Caco-2 (cell line): ENCODE measurements around the gene CMSS1. TPM values are rescaled to one million over a fixed set of nuclear protein-coding genes. Genes with fewer than 3 reads are reported as not detected.

Experiments
- BruUV-seq: library from RNA; stranded (reverse); fragments of 400-500 nt; replicated peaks from 2 replicates; lab custom pipeline; 2021; lab: Mats Ljungman, UMichigan
- CTCF ChIA-PET: fragments of 300-600 bp; sonication (Branson Sonifier 250); formaldehyde crosslinking; loops from one replicate; lab custom pipeline; 2022; ENCODE audit warnings: antibody characterized with exemption; lab: Charles Lee
- POLR2A ChIA-PET: fragments of 300-600 bp; sonication (Branson Sonifier 250); formaldehyde crosslinking; loops from one replicate; lab custom pipeline; 2022; ENCODE audit warnings: antibody characterized with exemption; lab: Charles Lee
- DNase-seq, 2 experiments: peaks; one replicate each; pipeline versions ENCODE4 v3.0.0 to v3.0.0-alpha.2; 2020 to 2022
- H3K27me3 ChIP-seq: replicated peaks from 2 replicates; pipeline ENCODE4 v1.6.0; 2011; ENCODE audit warnings: low read length; ENCODE audit not compliant: control insufficient read depth, insufficient read depth
- H3K36me3 ChIP-seq: 2 replicates; pipeline ENCODE4 v1.5.1; 2011; ENCODE audit warnings: low read length; ENCODE audit not compliant: control insufficient read depth, insufficient read depth
- H3K4me1 ChIP-seq: fragments of 250-450 bp; sonication (Bioruptor Pico); 2 replicates; pipeline ENCODE4 v1.5.1; 2020; ENCODE audit warnings: mild to moderate bottlenecking
- H3K4me3 ChIP-seq: 2 replicates; pipeline ENCODE4 v1.5.1; 2011; ENCODE audit warnings: low read depth, mild to moderate bottlenecking, control low read depth, low read length
- H3K9me3 ChIP-seq: fragments of 250-450 bp; sonication (Bioruptor Pico); 2 replicates; pipeline ENCODE4 v1.5.1; 2020; ENCODE audit warnings: mild to moderate bottlenecking, moderate library complexity
- H3K27ac Mint-ChIP-seq: one replicate; pipeline ENCODE4 v1.8.0; 2022; ENCODE audit warnings: mixed read lengths; ENCODE audit not compliant: unreplicated experiment
- H3K27me3 Mint-ChIP-seq: one replicate; pipeline ENCODE4 v1.8.0; 2022; ENCODE audit warnings: mixed read lengths; ENCODE audit not compliant: insufficient read depth, unreplicated experiment
- H3K36me3 Mint-ChIP-seq: one replicate; pipeline ENCODE4 v1.8.0; 2022; ENCODE audit warnings: mild to moderate bottlenecking, mixed read lengths; ENCODE audit not compliant: insufficient read depth, unreplicated experiment
- H3K4me1 Mint-ChIP-seq: one replicate; pipeline ENCODE4 v1.8.0; 2022; ENCODE audit warnings: low read depth, mixed read lengths; ENCODE audit not compliant: unreplicated experiment
- H3K4me3 Mint-ChIP-seq: one replicate; pipeline ENCODE4 v1.8.0; 2022; ENCODE audit warnings: mild to moderate bottlenecking, moderate library complexity, mixed read lengths; ENCODE audit not compliant: unreplicated experiment
- H3K9me3 Mint-ChIP-seq: one replicate; pipeline ENCODE4 v1.8.0; 2022; ENCODE audit warnings: mixed read lengths; ENCODE audit not compliant: unreplicated experiment
- intact Hi-C: fragments of 100-400 bp; cut with micrococcal nuclease; formaldehyde crosslinking; loops from one replicate; pipeline ENCODE4 v1.10.0; 2022; ENCODE audit not compliant: unreplicated experiment
- total RNA-seq: library from RNA; stranded (reverse); gene quantifications from 2 replicates; pipeline ENCODE4 v1.2.3, GENCODE V29; 2022
- TF ChIP-seq, protein P1 (sequence below), 2 experiments: fragments of 200-600 bp in 1 of 2; IDR thresholded peaks; 1 replicate in 1 of 2; 2 replicates in 1 of 2; pipeline versions ENCODE4 v1.5.1 to v1.8.0; 2011 to 2022; ENCODE audit warnings: antibody characterized with exemption in 1 of 2, control low read depth in 1 of 2, inconsistent platforms in 1 of 2, low read depth in 1 of 2, low read length in 1 of 2, mild to moderate bottlenecking in 1 of 2, moderate library complexity in 1 of 2; ENCODE audit not compliant: insufficient read depth in 1 of 2, severe bottlenecking in 1 of 2, unreplicated experiment in 1 of 2

The CMSS1 gene
- total RNA-seq, 1 experiment from 2014 or later = 54.4 TPM

DNA sequence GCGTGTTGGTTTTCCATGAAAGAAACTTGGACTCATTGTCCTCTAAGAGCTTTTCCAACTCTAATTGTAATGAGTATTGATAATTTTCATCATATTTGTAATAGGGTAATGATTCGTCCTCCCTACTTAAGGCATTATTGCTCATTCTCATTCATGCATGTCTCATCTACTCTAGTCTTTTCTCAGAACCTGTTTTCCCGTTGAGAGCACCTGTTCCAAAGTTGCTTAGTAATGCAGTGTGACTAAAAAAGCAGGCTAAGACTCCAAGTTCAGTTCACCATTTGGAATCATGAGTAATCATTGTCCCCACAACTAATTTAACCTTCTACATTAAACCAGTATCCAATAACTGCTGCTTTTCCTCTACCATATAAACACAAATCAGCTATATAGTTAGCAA, 212.7 kb downstream of the CMSS1 start:
- Histone ChIP-seq H3K9me3 (no peaks in the 10 kb centered on the region), H3K27me3 (no peaks in the 10 kb centered on the region), H3K4me1 (peaks cover 95% of the 10 kb centered on the region), H3K36me3 (no peaks in the 10 kb centered on the region; the same call in 1 of the 2 replicates), H3K4me3 (no peak overlapping the region)
- BruUV-seq = no TSS peak
- TF ChIP-seq, protein P1, sequence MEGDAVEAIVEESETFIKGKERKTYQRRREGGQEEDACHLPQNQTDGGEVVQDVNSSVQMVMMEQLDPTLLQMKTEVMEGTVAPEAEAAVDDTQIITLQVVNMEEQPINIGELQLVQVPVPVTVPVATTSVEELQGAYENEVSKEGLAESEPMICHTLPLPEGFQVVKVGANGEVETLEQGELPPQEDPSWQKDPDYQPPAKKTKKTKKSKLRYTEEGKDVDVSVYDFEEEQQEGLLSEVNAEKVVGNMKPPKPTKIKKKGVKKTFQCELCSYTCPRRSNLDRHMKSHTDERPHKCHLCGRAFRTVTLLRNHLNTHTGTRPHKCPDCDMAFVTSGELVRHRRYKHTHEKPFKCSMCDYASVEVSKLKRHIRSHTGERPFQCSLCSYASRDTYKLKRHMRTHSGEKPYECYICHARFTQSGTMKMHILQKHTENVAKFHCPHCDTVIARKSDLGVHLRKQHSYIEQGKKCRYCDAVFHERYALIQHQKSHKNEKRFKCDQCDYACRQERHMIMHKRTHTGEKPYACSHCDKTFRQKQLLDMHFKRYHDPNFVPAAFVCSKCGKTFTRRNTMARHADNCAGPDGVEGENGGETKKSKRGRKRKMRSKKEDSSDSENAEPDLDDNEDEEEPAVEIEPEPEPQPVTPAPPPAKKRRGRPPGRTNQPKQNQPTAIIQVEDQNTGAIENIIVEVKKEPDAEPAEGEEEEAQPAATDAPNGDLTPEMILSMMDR (IDR thresholded peaks at IDR 0.05; ENCODE audit: insufficient read depth in 1 of 2, low read depth in 1 of 2, low read length in 1 of 2, severe bottlenecking in 1 of 2, unreplicated experiment in 1 of 2) = no peak
- DNase-seq = no peak
- Mint-ChIP-seq H3K27ac (no peak overlapping the region), H3K36me3 (no peaks in the 10 kb centered on the region), H3K4me3 (no peak overlapping the region), H3K27me3 (no peaks in the 10 kb centered on the region), H3K9me3 (no peaks in the 10 kb centered on the region), H3K4me1 (peaks cover 29% of the 10 kb centered on the region)
- ChIA-PET CTCF (no interaction called here), POLR2A (no interaction called here)
- intact Hi-C loops = loop anchor here (5.0 kb wide), 1 partner anchor 63 kb away; no protein-coding TSS in a partner anchor

DNA sequence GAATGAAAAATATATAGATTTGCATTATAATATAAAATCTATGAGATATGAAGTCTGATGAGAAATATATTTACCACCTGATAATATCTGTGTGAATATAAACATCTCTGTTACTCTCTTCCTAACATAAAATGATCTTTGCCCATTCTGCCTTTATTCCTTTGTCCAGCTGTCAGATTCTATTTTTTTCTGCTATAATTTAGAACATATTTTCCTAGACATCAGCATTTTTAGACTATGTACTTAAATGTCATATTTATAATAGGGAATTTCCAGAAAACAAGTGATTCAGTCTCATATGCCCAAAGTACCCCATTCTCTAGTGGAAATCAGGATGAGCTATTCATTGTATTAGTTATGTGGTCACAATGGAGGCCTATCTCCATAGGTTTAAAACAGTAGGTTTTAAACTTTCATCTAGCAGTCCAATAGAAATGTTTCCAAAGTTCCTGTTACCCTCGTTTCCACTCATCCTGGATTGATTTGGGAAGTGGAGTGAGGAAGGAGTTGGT, 213.3 kb downstream of the CMSS1 start:
- intact Hi-C loops = loop anchor here (5.0 kb wide), 1 partner anchor 64 kb away; no protein-coding TSS in a partner anchor
- Histone ChIP-seq H3K4me3 (no peak overlapping the region), H3K36me3 (no peaks in the 10 kb centered on the region; the same call in 1 of the 2 replicates), H3K27me3 (no peaks in the 10 kb centered on the region), H3K4me1 (peaks cover 95% of the 10 kb centered on the region), H3K9me3 (no peaks in the 10 kb centered on the region)
- Mint-ChIP-seq H3K27me3 (no peaks in the 10 kb centered on the region), H3K4me3 (no peak overlapping the region), H3K36me3 (no peaks in the 10 kb centered on the region), H3K27ac (no peak overlapping the region), H3K9me3 (no peaks in the 10 kb centered on the region), H3K4me1 (peaks cover 29% of the 10 kb centered on the region)
- DNase-seq = no peak
- TF ChIP-seq, protein P1 (IDR thresholded peaks at IDR 0.05; ENCODE audit: insufficient read depth in 1 of 2, low read depth in 1 of 2, low read length in 1 of 2, severe bottlenecking in 1 of 2, unreplicated experiment in 1 of 2) = no peak
- POLR2A ChIA-PET = no interaction called here
- CTCF ChIA-PET = no interaction called here
- BruUV-seq = no TSS peak

DNA sequence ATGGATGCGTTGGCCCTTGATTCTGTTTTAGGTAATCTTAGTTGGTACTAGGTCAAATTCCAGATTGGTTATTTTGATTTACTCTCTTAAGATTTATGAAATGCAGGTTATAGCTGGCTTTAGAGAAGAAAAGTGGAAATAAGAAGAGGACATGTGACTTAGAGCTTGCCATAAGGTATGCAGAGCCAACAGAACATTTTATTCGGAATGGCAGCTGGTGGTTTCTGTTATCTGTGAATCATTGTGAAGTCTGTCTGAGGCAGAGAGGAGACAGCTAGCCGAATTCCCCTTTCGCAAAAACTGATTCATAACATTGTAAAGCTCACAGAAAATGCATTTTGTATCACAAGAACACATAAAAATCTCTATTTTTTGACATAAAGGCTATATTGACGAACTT, 214.6 kb downstream of the CMSS1 start:
- no peak overlapping the region for H3K4me3 ChIP-seq
- ChIA-PET POLR2A (no interaction called here), CTCF (no interaction called here)
- no peaks in the 10 kb centered on the region for H3K36me3 Mint-ChIP-seq
- H3K27me3 Mint-ChIP-seq = no peaks in the 10 kb centered on the region
- peaks cover 94% of the 10 kb centered on the region for H3K4me1 ChIP-seq
- no peaks in the 10 kb centered on the region for H3K36me3 ChIP-seq
- TF ChIP-seq, protein P1 (IDR thresholded peaks at IDR 0.05; ENCODE audit: insufficient read depth in 1 of 2, low read depth in 1 of 2, low read length in 1 of 2, severe bottlenecking in 1 of 2, unreplicated experiment in 1 of 2) = no peak
- no peak overlapping the region for H3K4me3 Mint-ChIP-seq
- no TSS peak for BruUV-seq
- no peak overlapping the region for H3K27ac Mint-ChIP-seq
- H3K9me3 ChIP-seq = no peaks in the 10 kb centered on the region
- DNase-seq = no peak
- H3K4me1 Mint-ChIP-seq = peaks cover 34% of the 10 kb centered on the region
- intact Hi-C loops = loop anchor here (5.0 kb wide), 1 partner anchor 65 kb away; no protein-coding TSS in a partner anchor
- no peaks in the 10 kb centered on the region for H3K27me3 ChIP-seq
- no peaks in the 10 kb centered on the region for H3K9me3 Mint-ChIP-seq
